MM.1S (cell line): ENCODE results near the gene TTLL6.
"Not testable (repeated sequence)": the region's sequence is repeated elsewhere in the genome, so short reads cannot be mapped to it uniquely, and the experiment has no call there.

Experiments used
- DNase-seq: peaks from one replicate; pipeline ENCODE4 v3.0.0-alpha.2; 2015
- H2AFZ ChIP-seq: fragments of 300-600 bp; sonication (generic); 2 replicates; pipeline ENCODE4 v1.6.0; 2016; ENCODE audit warnings: antibody characterized with exemption, low read length
- H3F3A ChIP-seq: fragments of 300-600 bp; sonication (generic); 2 replicates; pipeline ENCODE4 v1.6.1; 2016; ENCODE audit warnings: mild to moderate bottlenecking, antibody characterized with exemption, low read length, moderate library complexity, mixed read lengths; ENCODE audit not compliant: insufficient read depth
- H3K27ac ChIP-seq: fragments of 300-600 bp; sonication (generic); 2 replicates; pipeline ENCODE4 v1.5.1; 2016; ENCODE audit warnings: mild to moderate bottlenecking, low read length
- H3K27me3 ChIP-seq: fragments of 300-600 bp; sonication (generic); replicated peaks from 2 replicates; pipeline ENCODE4 v1.6.0; 2016; ENCODE audit warnings: low read length; ENCODE audit not compliant: insufficient read depth
- H3K36me3 ChIP-seq: fragments of 300-600 bp; sonication (generic); replicated peaks from 2 replicates; pipeline ENCODE4 v1.6.1; 2016; ENCODE audit warnings: mild to moderate bottlenecking, low read length, mixed read lengths; ENCODE audit not compliant: insufficient read depth
- H3K4me1 ChIP-seq: fragments of 300-600 bp; sonication (generic); 2 replicates; pipeline ENCODE4 v1.6.1; 2016; ENCODE audit warnings: low read length, mixed read lengths
- H3K4me2 ChIP-seq: fragments of 300-600 bp; sonication (generic); 2 replicates; pipeline ENCODE4 v1.6.0; 2016; ENCODE audit warnings: low read depth, low read length
- H3K4me3 ChIP-seq: fragments of 300-600 bp; sonication (generic); 2 replicates; pipeline ENCODE4 v1.5.1; 2016; ENCODE audit warnings: low read length, mixed read lengths
- H3K79me2 ChIP-seq: fragments of 300-600 bp; sonication (generic); 2 replicates; pipeline ENCODE4 v1.6.1; 2016; ENCODE audit warnings: mixed run types, low read length, mixed read lengths
- H3K9ac ChIP-seq: fragments of 300-600 bp; sonication (generic); 2 replicates; pipeline ENCODE4 v1.6.1; 2016; ENCODE audit warnings: low read length, mixed read lengths
- H3K9me2 ChIP-seq: fragments of 300-600 bp; sonication (generic); replicated peaks from 2 replicates; pipeline ENCODE4 v1.6.1; 2016; ENCODE audit warnings: mild to moderate bottlenecking, low read length, mixed read lengths; ENCODE audit not compliant: insufficient read depth
- H3K9me3 ChIP-seq: fragments of 300-600 bp; sonication (generic); replicated peaks from 2 replicates; pipeline ENCODE4 v1.6.1; 2016; ENCODE audit warnings: mild to moderate bottlenecking, low read length, mixed read lengths; ENCODE audit not compliant: insufficient read depth
- H4K20me1 ChIP-seq: fragments of 300-600 bp; sonication (generic); 2 replicates; pipeline ENCODE4 v1.6.1; 2016; ENCODE audit warnings: mild to moderate bottlenecking, low read length, moderate library complexity, mixed read lengths; ENCODE audit not compliant: insufficient read depth
- EZH2 ChIP-seq: fragments of 300-600 bp; sonication (generic); optimal IDR thresholded peaks from 2 replicates; pipeline ENCODE3; 2017; ENCODE audit warnings: low read depth, mild to moderate bottlenecking, antibody characterized with exemption, low read length, mixed read lengths
- EZH2phosphoT487 ChIP-seq: fragments of 300-600 bp; sonication (generic); IDR thresholded peaks from 2 replicates; pipeline ENCODE4 v1.6.1; 2018; ENCODE audit warnings: antibody characterized with exemption, low read length
- TF ChIP-seq, protein P1 (sequence below): fragments of 300-600 bp; sonication (generic); IDR thresholded peaks from 2 replicates; pipeline ENCODE4 v1.5.1; 2016; ENCODE audit warnings: antibody characterized with exemption, low read length, mixed read lengths

The TTLL6 gene

DNA sequence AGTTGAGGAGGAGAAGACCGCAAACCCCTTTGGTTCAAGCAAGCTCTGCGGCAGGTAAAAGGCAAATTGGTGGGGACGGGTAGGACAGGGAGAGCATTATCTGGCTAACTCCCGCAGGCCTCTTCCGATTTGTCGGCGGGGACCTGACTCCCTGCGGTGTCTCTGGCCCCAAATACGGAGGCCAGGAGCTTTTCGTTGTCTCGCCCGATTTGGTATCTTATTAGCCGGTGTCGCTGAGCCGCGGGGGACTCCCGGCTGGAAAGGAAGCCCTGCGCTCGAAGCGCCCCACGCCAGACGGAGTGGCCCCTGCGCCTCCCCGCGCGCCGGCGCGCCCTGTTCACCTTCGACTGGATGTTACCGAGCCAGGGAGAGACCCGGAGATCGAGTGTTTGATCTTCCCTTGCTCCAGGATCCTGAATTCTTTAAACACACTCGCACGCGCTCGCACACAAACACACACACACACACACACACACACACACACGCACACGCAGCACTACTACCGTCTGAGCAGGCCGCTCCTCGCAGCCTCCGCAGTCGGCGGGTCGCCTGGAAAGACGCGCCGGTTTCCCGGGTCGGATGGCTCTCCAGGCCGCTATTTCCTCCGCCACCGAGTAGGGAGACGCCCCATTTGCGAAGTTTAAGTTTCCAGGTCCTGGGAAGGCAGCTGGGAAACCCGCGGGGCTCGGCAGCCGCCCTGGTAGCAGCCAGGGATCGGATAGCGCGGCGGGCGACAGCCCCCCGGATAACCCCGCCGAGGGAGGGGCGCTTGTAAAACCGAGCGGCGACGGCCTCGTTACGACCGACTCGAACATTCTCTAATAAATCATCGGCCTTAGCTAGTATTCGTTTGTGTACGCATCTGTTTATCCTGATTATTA lies 98.0 kb downstream of the TTLL6 start:
- TF ChIP-seq EZH2, result no peak
- TF ChIP-seq, protein P1, sequence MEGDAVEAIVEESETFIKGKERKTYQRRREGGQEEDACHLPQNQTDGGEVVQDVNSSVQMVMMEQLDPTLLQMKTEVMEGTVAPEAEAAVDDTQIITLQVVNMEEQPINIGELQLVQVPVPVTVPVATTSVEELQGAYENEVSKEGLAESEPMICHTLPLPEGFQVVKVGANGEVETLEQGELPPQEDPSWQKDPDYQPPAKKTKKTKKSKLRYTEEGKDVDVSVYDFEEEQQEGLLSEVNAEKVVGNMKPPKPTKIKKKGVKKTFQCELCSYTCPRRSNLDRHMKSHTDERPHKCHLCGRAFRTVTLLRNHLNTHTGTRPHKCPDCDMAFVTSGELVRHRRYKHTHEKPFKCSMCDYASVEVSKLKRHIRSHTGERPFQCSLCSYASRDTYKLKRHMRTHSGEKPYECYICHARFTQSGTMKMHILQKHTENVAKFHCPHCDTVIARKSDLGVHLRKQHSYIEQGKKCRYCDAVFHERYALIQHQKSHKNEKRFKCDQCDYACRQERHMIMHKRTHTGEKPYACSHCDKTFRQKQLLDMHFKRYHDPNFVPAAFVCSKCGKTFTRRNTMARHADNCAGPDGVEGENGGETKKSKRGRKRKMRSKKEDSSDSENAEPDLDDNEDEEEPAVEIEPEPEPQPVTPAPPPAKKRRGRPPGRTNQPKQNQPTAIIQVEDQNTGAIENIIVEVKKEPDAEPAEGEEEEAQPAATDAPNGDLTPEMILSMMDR, result no peak
- TF ChIP-seq EZH2phosphoT487, result no peak
- no peak overlapping the region for H3K9ac ChIP-seq
- no peaks in the 10 kb centered on the region for H3K4me1 ChIP-seq
- H3K27ac ChIP-seq, result no peak overlapping the region
- no peak overlapping the region for H2AFZ ChIP-seq
- H4K20me1 ChIP-seq, result no peaks in the 10 kb centered on the region
- H3K79me2 ChIP-seq, result no peaks in the 10 kb centered on the region
- H3K27me3 ChIP-seq, result peaks cover 64% of the 10 kb centered on the region
- DNase-seq, result no peak
- no peak overlapping the region for H3K4me3 ChIP-seq
- no peak overlapping the region for H3K4me2 ChIP-seq
- no peaks in the 10 kb centered on the region for H3F3A ChIP-seq
- H3K36me3 ChIP-seq, result no peaks in the 10 kb centered on the region
- no peaks in the 10 kb centered on the region for H3K9me2 ChIP-seq
- H3K9me3 ChIP-seq, result no peaks in the 10 kb centered on the region

DNA sequence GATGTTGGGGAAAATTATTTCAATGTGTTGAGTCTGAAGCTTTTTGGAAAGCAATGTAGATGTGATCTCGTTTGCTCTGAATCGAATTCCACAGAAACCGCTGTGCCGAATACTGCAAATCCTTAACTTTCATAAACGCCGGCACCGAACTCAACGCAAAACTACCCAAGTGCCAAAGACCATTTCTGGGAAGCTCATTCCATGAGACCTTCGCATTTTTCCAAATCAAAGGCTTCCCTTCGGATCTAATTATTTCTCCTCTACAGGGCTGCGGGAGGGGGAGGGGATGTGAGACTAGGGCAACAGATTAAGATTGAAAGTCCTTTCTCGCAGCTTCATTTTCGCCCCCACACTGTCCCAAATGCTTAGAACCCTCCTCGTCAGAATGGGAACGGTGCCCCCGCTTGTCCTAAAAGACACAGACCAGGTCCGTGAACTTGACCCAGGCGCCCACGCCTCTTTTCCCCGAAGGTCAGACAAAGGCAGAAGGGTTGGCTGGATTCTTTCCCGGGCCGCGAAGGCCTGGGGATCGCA lies 98.7 kb downstream of the TTLL6 start:
- no peak overlapping the region for H3K4me2 ChIP-seq
- no peaks in the 10 kb centered on the region for H3F3A ChIP-seq
- no peaks in the 10 kb centered on the region for H3K79me2 ChIP-seq
- H3K9me3 ChIP-seq, result no peaks in the 10 kb centered on the region
- no peak for TF ChIP-seq EZH2phosphoT487
- TF ChIP-seq, protein P1, result no peak
- TF ChIP-seq EZH2, result no peak
- no peak overlapping the region for H3K4me3 ChIP-seq
- no peaks in the 10 kb centered on the region for H3K4me1 ChIP-seq
- H3K27ac ChIP-seq, result no peak overlapping the region
- DNase-seq, result no peak
- H3K9me2 ChIP-seq, result no peaks in the 10 kb centered on the region
- peaks cover 57% of the 10 kb centered on the region for H3K27me3 ChIP-seq
- H2AFZ ChIP-seq, result no peak overlapping the region
- H3K36me3 ChIP-seq, result no peaks in the 10 kb centered on the region
- H3K9ac ChIP-seq, result no peak overlapping the region
- no peaks in the 10 kb centered on the region for H4K20me1 ChIP-seq

DNA sequence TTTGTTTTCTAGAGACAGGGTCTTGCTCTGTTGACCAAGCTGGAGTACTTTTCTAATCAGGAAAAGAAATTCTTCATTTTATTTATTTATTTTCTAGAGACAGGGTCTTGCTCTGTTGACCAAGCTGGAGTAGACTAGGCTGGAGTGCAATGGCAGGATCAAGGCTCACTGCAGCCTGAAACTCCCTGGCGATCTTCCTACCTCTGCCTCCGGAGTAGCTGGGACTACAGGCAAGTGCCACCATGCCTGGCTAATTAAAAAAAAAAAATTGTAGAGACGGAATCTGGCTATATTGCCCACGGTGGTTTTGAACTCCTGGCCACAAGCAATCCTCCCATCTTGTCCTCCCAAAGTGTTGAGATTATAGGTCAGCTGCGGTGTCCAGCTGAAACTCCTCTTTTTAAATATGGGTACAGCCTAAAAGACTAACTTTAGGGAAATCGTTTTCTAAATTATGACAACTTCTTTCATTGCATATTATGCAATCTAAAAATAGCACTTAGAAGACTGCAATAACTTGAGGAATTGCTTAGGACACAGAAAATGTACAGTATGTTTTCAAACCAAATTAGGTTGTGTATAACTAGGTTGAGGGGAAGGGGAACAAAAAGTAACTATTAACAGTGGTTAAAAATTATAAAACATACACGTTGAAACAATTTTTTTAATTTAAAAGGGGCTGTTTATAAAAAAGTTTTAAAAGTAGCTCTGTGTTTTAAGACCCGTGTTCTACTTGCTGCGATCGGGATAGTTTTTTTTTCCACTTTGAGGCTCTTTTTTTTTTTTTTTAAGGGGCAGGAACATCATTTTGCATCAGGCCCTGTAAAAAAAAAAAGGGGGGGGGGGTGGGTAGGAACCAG lies 99.4 kb downstream of the TTLL6 start:
- no peak overlapping the region for H3K4me2 ChIP-seq

DNA sequence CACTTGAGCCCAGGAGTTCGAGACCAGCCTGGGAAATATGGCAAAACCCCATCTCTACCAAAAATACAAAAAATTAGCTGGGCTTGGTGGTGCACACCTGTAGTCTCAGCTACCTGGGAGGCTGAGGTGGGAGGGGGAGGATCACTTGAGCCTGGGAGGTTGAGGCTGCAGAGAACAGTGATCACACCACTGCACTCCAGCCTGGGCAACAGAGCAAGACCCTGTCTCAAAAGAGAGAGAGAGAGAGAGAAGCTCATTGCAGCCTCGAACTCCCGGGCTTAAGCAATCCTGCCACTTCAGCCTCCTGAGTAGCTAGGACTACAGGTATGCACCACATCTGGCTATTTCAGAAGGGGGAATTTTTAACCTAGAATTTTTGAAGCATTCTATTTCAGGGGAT lies 100.5 kb downstream of the TTLL6 start:
- not testable (repeated sequence) for DNase-seq, H3K27ac ChIP-seq, H3K79me2 ChIP-seq, H3K9me2 ChIP-seq, H3K4me1 ChIP-seq, H3K36me3 ChIP-seq, H3K9me3 ChIP-seq, H3F3A ChIP-seq, H3K9ac ChIP-seq, H2AFZ ChIP-seq, H3K4me2 ChIP-seq, H4K20me1 ChIP-seq, H3K4me3 ChIP-seq
- H3K27me3 ChIP-seq, result peaks cover 43% of the 10 kb centered on the region

More for the DNA sequence above, 99.4 kb downstream of the TTLL6 start:
- H3K4me1 ChIP-seq, result no peaks in the 10 kb centered on the region
- H3K27me3 ChIP-seq, result peaks cover 50% of the 10 kb centered on the region
- H3K36me3 ChIP-seq, result no peaks in the 10 kb centered on the region
- H3K9ac ChIP-seq, result no peak overlapping the region
- no peak for DNase-seq
- no peak overlapping the region for H3K27ac ChIP-seq
- H3K79me2 ChIP-seq, result no peaks in the 10 kb centered on the region
- no peaks in the 10 kb centered on the region for H3K9me2 ChIP-seq
- no peaks in the 10 kb centered on the region for H3K9me3 ChIP-seq
- no peaks in the 10 kb centered on the region for H4K20me1 ChIP-seq
- TF ChIP-seq EZH2 (no peak), EZH2phosphoT487 (no peak)
- TF ChIP-seq, protein P1, result no peak
- no peak overlapping the region for H2AFZ ChIP-seq
- no peaks in the 10 kb centered on the region for H3F3A ChIP-seq
- no peak overlapping the region for H3K4me3 ChIP-seq
